Nephron (organoid): ENCODE measurements around the gene DIP2C.
"Not testable (repeated sequence)": the region's sequence is repeated elsewhere in the genome, so short reads cannot be mapped to it uniquely, and the experiment has no call there.

Source experiments
- H3K27ac Mint-ChIP-seq, 3 experiments: 2 replicates each; pipeline ENCODE4 v1.8.0; 2020; ENCODE audit warnings: mixed read lengths in 3 of 3, mild to moderate bottlenecking in 2 of 3, moderate library complexity in 1 of 3
- H3K27me3 Mint-ChIP-seq: 2 replicates; pipeline ENCODE4 v1.8.0; 2021; ENCODE audit warnings: low read depth, mild to moderate bottlenecking, moderate library complexity, mixed read lengths
- H3K36me3 Mint-ChIP-seq: 2 replicates; pipeline ENCODE4 v1.8.0; 2020; ENCODE audit warnings: low read depth, mixed read lengths
- H3K4me1 Mint-ChIP-seq: 2 replicates; pipeline ENCODE4 v1.8.0; 2020; ENCODE audit warnings: mixed read lengths
- H3K4me3 Mint-ChIP-seq, 3 experiments: 2 replicates each; pipeline ENCODE4 v1.8.0; 2020; ENCODE audit warnings: mild to moderate bottlenecking in 3 of 3, mixed read lengths in 3 of 3, moderate library complexity in 2 of 3
- H3K9me3 Mint-ChIP-seq: 2 replicates; pipeline ENCODE4 v1.8.0; 2020; ENCODE audit warnings: mixed read lengths
- CTCF ChIP-seq, 3 experiments: fragments of 200-600 bp; sonication (generic); IDR thresholded peaks; one replicate each; pipeline ENCODE4 v1.5.0; 2021; ENCODE audit warnings: antibody characterized with exemption in 3 of 3; ENCODE audit not compliant: unreplicated experiment in 3 of 3

The DIP2C gene

GRCh38 chr10:682931-683447 is 6.5 kb downstream of the DIP2C start:
- no peak for TF ChIP-seq CTCF (IDR thresholded peaks at IDR 0.05; ENCODE audit: unreplicated experiment in 3 of 3)
- peak overlapping the region; percentile 14 to 63 (median 58) for H3K4me3 Mint-ChIP-seq
- H3K36me3 Mint-ChIP-seq, result peaks cover 3% of the 10 kb centered on the region
- no peaks in the 10 kb centered on the region for H3K27me3 Mint-ChIP-seq
- H3K9me3 Mint-ChIP-seq, result no peaks in the 10 kb centered on the region
- peaks cover 49% of the 10 kb centered on the region for H3K4me1 Mint-ChIP-seq
- peak overlapping the region in 2 of 3 experiments; percentile 32 to 64 for H3K27ac Mint-ChIP-seq

DNA sequence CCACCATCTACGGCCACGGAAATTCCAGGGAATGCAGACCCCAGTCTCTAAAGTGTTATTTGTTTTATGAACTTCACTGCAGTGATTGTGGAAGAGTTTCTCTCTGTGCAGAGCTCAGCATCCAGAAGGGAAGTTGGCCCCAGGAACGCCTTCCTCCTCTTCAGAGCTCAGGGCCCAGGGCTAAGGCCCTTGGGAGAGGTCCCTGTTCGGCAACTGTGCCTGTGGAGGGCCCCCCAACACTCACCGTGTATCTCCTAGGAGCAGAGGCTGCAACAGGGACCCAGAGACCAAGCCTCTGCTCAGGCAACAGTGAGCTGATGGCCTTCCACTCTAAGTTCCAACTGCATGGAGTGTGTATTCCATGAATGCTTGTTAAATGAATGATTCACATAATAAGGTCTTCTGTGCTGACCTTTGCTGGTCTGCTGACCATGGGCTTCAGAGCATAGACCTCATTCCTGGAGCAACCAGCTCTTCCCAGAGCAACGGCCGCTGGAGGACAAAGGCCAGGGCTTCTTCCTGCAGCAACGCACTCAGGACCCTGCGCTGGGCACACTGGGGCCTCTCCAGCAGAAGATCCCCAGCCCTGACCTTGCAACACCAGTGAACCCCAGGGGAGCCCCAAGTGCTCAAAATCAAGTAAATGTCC is 7.7 kb downstream of the DIP2C start:
- Mint-ChIP-seq H3K4me1 (peaks cover 41% of the 10 kb centered on the region), H3K27ac (peak overlapping the region in 2 of 3 experiments; percentile 23 to 64), H3K4me3 (peak overlapping the region in 1 of 3 experiments; percentile 17), H3K27me3 (no peaks in the 10 kb centered on the region), H3K9me3 (no peaks in the 10 kb centered on the region), H3K36me3 (peaks cover 3% of the 10 kb centered on the region)
- TF ChIP-seq CTCF (IDR thresholded peaks at IDR 0.05; ENCODE audit: unreplicated experiment in 3 of 3), result no peak

DNA sequence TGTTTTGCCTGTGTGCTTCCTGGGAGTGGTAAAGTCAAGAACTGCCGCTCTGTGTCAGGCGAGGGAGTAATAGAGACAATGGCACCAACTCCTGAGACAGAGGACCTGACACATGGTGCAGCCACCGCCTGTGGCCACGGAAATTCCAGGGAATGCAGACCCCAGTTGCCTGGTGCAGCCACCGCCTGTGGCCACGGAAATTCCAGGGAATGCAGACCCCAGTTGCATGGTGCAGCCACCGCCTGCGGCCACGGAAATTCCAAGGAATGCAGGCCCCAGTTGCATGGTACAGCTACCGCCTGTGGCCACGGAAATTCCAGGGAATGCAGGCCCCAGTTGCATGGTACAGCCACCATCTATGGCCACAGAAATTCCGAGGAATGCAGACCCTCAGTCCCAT is 8.7 kb downstream of the DIP2C start:
- peaks cover 4% of the 10 kb centered on the region for H3K36me3 Mint-ChIP-seq
- no peak overlapping the region for H3K27ac Mint-ChIP-seq
- H3K4me3 Mint-ChIP-seq, result no peak overlapping the region
- peaks cover 41% of the 10 kb centered on the region for H3K4me1 Mint-ChIP-seq
- H3K27me3 Mint-ChIP-seq, result no peaks in the 10 kb centered on the region
- peaks cover 4% of the 10 kb centered on the region for H3K9me3 Mint-ChIP-seq
- no peak for TF ChIP-seq CTCF (IDR thresholded peaks at IDR 0.05; ENCODE audit: unreplicated experiment in 3 of 3)

DNA sequence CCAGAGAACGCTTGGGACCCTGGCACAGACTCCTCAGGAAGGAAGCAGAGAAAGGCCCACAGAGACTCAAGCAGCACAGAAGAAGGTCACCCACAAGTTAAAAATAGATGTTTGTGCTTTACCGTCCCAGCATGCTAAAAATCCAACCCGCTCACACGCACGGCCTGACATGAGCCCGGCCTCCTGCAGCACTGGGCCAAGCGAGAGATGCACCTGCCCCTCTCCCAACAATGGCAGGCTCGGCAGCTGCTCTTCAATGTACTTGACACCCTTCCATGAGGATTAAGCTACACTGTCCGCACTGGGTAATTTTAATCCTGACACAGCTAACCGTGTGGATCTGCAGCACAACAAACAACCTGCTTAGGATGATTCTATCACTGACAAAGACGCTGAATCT is 9.3 kb downstream of the DIP2C start:
- Mint-ChIP-seq H3K36me3 (peaks cover 8% of the 10 kb centered on the region), H3K4me1 (peaks cover 41% of the 10 kb centered on the region), H3K4me3 (peak overlapping the region in 1 of 3 experiments; percentile 36), H3K27ac (peak overlapping the region in 2 of 3 experiments; percentile 67 to 72), H3K27me3 (no peaks in the 10 kb centered on the region), H3K9me3 (peaks cover 9% of the 10 kb centered on the region)
- TF ChIP-seq CTCF (IDR thresholded peaks at IDR 0.05; ENCODE audit: unreplicated experiment in 3 of 3), result no peak

DNA sequence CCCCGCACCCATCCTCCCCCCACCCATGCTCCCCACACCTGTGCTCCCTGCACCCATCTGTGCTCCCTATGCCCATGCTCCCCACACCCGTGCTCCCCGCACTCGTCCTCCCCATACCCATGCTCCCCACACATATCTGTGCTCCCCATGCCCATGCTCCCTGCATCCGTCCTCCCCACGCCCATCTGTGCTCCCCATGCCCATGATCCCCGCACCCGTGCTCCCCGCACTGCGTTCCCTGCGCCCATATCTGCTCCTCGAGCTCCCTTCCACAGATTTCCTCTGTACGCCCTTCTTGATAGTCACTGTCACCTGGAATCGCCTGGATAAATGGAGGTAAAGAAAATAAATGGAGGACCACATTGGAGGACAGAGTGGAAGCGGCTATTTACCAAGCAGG is 9.9 kb downstream of the DIP2C start:
- Mint-ChIP-seq H3K4me3 (no peak overlapping the region), H3K27me3 (no peaks in the 10 kb centered on the region), H3K9me3 (peaks cover 12% of the 10 kb centered on the region), H3K4me1 (peaks cover 41% of the 10 kb centered on the region), H3K27ac (no peak overlapping the region), H3K36me3 (peaks cover 8% of the 10 kb centered on the region)
- no peak for TF ChIP-seq CTCF (IDR thresholded peaks at IDR 0.05; ENCODE audit: unreplicated experiment in 3 of 3)

- H3K36me3 Mint-ChIP-seq, H3K27me3 Mint-ChIP-seq: not testable (repeated sequence)
These were observed 10.8 kb downstream of the DIP2C start for GRCh38 chr10:678662-679005.

More at GRCh38 chr10:678662-679005, 10.8 kb downstream of the DIP2C start:
- peaks cover 32% of the 10 kb centered on the region for H3K4me1 Mint-ChIP-seq
- not testable (repeated sequence) for H3K4me3 Mint-ChIP-seq, H3K27ac Mint-ChIP-seq
- peaks cover 15% of the 10 kb centered on the region for H3K9me3 Mint-ChIP-seq
